IPS-NIHi7 (cell line): Measurements from ENCODE around the gene PDZD4.
"Not testable (repeated sequence)": the region's sequence is repeated elsewhere in the genome, so short reads cannot be mapped to it uniquely, and the experiment has no call there.

Experiments
- DNase-seq: peaks from one replicate; pipeline ENCODE4 v3.0.0; 2012; ENCODE audit warnings: mixed read lengths; ENCODE audit errors: extremely low spot score

PDZD4 gene

GRCh38 chrX:153844509-153845082, 14.3 kb upstream of the PDZD4 start:
- DNase-seq, result no peak

- no peak for DNase-seq
Observed at GRCh38 chrX:153836921-153837320, 6.6 kb upstream of the PDZD4 start.

GRCh38 chrX:153832728-153833127, 2.4 kb upstream of the PDZD4 start:
- no peak for DNase-seq

GRCh38 chrX:153831429-153832150, 1.2 kb upstream of the PDZD4 start:
- no peak for DNase-seq

DNA sequence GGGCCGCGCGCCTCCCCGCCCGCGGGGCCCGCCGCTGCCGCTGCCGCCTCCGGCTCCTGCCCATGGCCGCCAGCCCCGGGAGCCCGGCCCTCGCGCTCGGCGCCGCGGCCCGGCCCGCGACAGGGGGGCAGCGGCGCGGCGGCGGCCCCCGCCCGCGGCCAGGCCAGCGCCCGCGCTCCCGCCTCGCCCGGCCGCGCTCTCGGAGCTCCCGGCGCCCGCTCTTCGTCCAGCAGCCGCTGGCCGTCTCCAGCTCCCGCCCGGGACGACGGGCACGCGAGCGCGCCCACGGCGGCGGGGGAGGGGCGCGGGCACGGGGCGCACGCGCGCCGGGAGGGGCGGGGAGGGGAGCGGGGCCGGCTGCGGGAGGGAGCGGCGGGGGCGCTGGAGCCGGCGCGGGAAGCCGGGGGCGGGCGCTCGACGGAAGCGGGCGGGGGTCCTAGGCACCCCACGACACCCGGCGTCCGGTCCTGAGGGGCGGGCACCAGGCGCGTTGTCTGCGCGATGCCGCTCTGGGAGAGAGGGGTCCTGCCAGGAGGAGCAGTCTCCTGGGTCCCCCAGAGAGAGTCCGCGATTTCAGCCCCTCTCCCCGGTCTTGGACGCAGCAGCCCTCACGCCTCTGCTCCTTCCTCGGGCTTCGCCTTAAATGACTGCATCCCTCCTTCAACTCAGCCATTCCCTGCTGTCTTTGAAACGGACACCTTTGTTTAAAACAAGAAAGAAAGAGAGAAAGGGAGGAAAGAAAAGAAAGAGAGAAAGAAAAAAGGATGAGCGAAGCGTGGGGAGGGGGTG, 490 bp upstream of the PDZD4 start:
- DNase-seq, result no peak

DNA sequence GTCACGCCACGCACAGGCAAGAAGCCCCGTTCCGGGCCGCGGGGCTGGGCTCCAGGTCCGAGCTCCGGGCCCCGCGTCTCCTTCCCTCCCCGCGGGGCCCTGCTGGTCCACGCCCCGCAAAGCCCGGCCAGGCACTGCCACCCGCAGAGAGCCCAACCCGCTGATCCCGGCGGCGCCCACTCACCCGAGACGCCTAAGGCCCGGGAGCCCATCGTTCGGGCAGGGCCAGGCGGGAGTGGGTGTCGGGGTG, 870 bp downstream of the PDZD4 start:
- DNase-seq, result no peak

- DNase-seq, result no peak
Observed at GRCh38 chrX:153828723-153829548, 1.4 kb downstream of the PDZD4 start.

GRCh38 chrX:153828308-153828707, 2.0 kb downstream of the PDZD4 start:
- DNase-seq, result no peak

DNA sequence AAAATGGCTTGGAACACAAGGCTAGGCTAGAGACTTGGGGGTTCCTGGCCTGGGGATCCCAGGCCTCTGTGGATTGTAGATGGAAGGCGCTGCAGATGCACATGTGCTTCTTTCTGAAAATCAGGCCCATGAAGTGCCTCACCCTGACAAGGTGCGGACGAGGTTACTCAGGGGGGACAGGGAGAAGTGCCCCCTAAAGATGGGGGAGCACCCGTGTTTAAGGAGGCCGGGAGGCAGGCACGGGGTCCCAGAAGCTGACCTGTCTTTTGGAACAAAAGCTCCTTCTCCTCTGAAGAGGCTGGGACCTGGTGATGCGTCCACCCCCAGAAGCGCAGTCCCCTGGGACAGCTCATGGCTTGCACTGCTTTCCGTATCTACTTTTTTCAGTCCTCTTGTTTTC, 2.4 kb downstream of the PDZD4 start:
- no peak for DNase-seq

DNA sequence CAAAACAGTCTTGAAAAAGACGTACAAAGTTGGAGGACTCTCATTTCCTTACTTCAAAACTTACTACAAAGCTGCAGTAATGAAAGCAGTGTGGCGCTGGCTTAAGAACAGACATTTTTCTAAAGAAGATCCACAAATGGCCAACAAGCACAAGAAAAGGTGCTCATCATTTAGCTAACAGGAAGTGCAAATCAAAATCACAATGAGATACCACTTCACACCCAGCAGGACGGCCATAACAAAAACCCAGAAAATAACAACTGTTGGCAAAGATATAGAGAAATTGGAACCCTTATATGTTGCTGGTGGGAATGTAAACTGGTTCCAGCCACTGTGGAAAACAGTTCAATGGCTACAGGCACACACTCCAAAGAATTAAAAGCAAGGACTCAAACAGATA, 3.3 kb downstream of the PDZD4 start:
- no peak for DNase-seq

DNA sequence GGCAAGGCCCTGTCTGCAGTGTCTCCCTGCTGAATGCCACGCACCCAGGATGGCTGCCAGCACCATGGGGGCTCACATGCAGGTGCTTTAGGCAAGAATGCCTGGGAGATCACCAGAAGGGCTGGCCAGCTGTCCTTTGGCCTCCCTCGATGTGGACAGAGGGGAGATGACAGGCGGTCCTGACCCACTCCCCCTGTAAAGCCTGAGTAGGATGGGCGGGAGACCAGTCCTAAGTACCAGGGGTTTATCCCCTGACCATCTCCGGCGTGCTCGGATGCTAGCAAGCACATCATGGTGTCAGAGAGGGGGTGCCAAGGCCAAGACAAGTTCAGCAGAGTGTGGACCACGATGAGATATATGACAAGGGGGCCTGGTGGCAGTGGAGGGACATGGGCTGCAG, 5.3 kb downstream of the PDZD4 start:
- no peak for DNase-seq

DNA sequence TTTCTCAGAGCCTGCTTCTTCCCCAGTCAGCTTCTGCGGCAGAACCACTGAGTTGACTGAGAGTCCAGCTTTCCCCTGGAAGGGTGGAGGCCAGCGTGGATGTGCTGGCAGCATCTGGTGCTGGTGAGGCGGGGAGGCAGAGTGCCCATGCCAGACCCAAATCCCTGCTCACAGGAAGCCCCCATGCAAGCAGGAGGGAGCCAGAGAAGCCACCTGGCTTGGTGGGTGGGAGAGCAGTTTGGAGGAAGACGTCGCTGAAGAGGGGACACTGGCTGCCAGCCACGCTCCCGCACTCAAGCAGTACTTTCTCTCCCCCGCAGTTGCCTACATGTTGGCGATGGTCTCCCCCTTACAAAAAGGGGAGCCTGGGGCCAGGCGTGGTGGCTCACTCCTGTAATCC, 6.0 kb downstream of the PDZD4 start:
- DNase-seq, result no peak

- DNase-seq, result no peak
Observed at GRCh38 chrX:153821066-153821465, 9.3 kb downstream of the PDZD4 start.

DNA sequence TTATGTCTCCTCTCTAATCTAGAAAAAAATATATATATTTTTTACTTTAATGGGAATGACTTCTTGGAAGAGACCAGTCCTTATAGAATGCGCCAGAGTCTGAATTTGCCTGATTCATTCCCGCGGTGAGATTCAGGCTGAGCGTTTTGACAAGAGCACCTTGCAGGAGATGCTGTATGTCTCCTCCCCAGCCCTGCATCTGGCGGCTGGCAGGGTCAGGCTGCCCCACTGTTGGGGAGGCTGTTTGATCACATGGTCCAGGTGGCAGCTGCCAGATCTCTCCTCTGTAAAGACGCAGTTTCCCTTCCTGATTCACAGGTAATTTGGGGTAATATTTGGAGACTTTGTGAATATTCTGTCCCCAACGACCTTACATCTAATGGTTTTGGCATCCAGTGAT, 9.7 kb downstream of the PDZD4 start:
- no peak for DNase-seq

GRCh38 chrX:153819384-153820040, 10.8 kb downstream of the PDZD4 start:
- no peak for DNase-seq

- peak; percentile 75 for DNase-seq
Observed at GRCh38 chrX:153818571-153819383, 11.6 kb downstream of the PDZD4 start.

DNA sequence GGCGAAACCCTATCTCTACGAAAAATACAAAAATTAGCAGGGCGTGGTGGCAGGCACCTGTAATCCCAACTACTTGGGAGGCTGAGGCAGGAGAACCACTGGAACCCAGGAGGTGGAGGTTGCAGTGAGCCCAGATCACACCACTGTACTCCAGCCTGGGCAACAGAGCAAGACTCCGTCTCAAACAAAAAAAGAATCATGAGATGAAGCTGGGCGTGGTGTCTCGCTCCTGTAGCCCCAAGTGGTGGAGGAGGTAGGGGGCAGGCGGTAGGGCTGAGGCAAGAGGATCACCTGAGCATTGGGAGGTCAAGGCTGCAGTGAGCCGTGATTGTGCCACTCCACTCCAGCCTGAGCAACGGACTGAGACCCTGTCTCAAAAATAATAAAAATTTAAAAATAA, 12.3 kb downstream of the PDZD4 start:
- not testable (repeated sequence) for DNase-seq

DNA sequence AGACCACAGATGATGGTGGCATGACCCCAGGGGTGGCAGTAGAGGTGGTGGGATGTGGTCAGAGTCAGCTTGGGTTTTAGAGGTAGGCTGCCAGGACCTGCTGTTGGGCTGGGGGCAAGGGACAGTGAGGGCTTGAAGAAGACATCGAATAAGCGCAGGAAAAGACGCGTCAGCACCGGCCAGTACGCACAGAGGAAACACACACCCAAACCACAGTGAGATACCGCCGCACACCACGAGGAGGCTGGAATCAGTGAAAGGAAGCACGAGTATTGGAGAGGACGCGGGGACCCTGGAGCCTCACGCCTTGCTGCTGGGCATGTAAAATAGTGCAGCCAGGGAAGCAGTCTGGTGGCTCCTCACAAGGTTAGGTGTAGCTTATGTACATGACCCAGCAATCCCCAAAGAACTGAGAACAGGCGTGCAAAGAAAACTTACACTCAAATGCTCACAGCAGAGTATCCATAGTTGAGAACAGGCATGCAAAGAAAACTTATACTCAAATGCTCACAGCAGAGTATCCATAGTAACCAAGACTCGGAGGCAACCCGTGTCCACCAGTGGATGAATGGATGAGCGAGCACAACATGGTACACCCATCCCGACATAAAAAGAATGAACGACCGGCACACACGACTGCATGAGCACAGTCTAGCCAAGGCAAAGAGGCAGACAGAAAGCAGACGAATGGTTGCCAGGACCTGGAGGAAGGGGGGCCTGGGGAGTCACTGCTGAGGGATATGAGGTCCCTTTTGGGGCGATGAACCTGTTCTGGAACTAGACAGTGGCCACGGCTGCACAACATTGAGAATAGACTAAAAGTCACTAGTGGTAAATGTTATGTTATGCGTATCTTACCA, 13.3 kb downstream of the PDZD4 start:
- DNase-seq, result no peak

DNA sequence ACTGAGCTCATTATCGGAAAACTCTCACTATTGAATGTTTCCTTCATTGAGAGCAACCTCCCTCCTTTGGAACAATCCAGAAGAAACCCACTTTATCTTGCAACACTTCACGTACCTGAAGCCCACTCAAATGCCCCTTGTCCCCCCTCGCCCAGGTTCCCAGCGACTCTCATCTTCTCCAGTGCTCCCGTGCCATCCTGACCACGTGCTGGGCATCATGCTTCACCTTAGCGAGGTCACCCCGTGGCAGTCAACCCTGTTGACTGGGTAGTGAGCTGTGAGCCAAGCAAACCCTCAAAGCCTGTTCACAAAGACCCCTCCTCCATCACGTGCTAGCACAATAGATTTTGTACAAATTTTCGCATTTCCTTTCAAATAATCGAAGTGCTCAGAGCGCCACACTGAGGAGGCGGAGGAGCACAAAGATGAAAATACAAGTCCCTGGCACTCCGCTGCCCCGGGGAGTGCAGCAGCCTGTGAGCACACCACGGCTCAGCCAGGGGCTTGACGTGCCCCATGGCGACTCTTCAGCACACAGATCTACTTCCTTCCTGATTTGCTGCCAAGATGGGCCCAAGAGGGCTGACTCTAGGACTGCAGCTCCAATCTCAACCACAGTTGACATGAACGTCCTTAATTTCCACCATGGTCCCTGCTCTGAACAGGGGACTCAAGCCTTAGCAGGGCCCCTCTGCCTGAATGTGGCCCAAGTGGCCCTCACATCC, 15.6 kb downstream of the PDZD4 start:
- DNase-seq, result no peak
